ENCODE data around the gene QKI.

DNA sequence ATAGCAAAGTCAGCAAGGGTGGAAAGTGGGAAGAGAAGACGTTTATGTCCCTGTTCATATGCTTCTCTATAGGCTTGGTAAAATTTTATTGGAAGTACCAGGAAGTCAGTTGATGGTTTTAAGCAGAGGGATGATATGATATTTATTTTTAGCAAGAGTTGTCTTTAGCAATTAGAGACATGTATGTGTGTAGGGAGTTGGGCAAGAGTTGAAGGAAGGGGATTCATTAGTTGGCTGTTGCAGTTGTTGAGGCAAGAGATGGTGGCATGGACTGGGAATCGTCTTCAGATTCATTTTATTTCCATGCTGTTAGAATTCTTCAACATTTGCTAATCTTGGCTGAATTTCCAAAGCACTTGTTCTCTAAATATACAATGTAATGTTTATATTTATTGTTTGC is 85.6 kb downstream of the QKI start:
- TF ChIP-seq, protein P1, sequence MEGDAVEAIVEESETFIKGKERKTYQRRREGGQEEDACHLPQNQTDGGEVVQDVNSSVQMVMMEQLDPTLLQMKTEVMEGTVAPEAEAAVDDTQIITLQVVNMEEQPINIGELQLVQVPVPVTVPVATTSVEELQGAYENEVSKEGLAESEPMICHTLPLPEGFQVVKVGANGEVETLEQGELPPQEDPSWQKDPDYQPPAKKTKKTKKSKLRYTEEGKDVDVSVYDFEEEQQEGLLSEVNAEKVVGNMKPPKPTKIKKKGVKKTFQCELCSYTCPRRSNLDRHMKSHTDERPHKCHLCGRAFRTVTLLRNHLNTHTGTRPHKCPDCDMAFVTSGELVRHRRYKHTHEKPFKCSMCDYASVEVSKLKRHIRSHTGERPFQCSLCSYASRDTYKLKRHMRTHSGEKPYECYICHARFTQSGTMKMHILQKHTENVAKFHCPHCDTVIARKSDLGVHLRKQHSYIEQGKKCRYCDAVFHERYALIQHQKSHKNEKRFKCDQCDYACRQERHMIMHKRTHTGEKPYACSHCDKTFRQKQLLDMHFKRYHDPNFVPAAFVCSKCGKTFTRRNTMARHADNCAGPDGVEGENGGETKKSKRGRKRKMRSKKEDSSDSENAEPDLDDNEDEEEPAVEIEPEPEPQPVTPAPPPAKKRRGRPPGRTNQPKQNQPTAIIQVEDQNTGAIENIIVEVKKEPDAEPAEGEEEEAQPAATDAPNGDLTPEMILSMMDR (IDR thresholded peaks at IDR 0.05) = no peak
- TF ChIP-seq POLR2A (IDR thresholded peaks at IDR 0.05) = no peak
